Measurements from ENCODE around the gene BHLHE41. TPM values are rescaled to one million over a fixed set of nuclear protein-coding genes. Genes with fewer than 3 reads are reported as not detected.

BHLHE41 gene
- total and polyA plus RNA-seq, 2 of the 8 experiments (the other 6 are each of a cell fraction or from before 2014, with no cell fraction given) = 1.1 to 3.4 TPM

- TF ChIP-seq CHD7 (IDR thresholded peaks at IDR 0.05; ENCODE audit: insufficient replicate concordance, low read length) = no peak
These were observed 35.8 kb downstream of the BHLHE41 start (continued) for GRCh38 chr12:26088998-26089397.

Data from H1 (cell line).